Muscle of leg (tissue), 11 donors: ENCODE results near the gene ALOX15B. TPM values are rescaled to one million over a fixed set of nuclear protein-coding genes. Genes with fewer than 3 reads are reported as not detected.
A peak's percentile ranks its signal among the peaks of the same experiment; 100 is the strongest.

Experiments used
- DNase-seq: peaks from one replicate; pipeline ENCODE4 v3.0.0; 2013
- H3K27ac ChIP-seq: one replicate; pipeline ENCODE4 v1.5.1; 2013; ENCODE audit warnings: mild to moderate bottlenecking, low read length, control low read depth
- H3K27me3 ChIP-seq: one replicate; pipeline ENCODE4 v1.6.1; 2013; ENCODE audit warnings: low read length; ENCODE audit not compliant: control insufficient read depth, insufficient read depth
- H3K36me3 ChIP-seq: one replicate; pipeline ENCODE4 v1.6.1; 2013; ENCODE audit warnings: low read length; ENCODE audit not compliant: control insufficient read depth, insufficient read depth
- H3K4me1 ChIP-seq: one replicate; pipeline ENCODE4 v1.6.1; 2013; ENCODE audit warnings: low read length; ENCODE audit not compliant: control insufficient read depth, insufficient read depth
- H3K4me3 ChIP-seq: one replicate; pipeline ENCODE4 v1.5.1; 2013; ENCODE audit warnings: low read length, control low read depth
- H3K9me3 ChIP-seq: replicated peaks from 2 replicates; pipeline ENCODE4 v1.6.1; 2013; ENCODE audit warnings: low read depth, low read length; ENCODE audit not compliant: control insufficient read depth
- WGBS: methylation state at CpG from one replicate; pipeline ENCODE4 v1.1.5; 2013; ENCODE audit warnings: missing lambda C conversion rate; ENCODE audit not compliant: insufficient coverage; 5-methylcytosine and 5-hydroxymethylcytosine counted together
- polyA plus RNA-seq, 8 donors: library from polyadenylated mRNA; unstranded; fragments of 120-200 nt; gene quantifications; one replicate each; pipeline versions ENCODE4 v1.2.1 to v1.2.3, GENCODE V29; 2013; ENCODE audit warnings: inconsistent platforms in 1 of 8, low replicate concordance in 1 of 8; ENCODE audit not compliant: insufficient read length in 8 of 8, insufficient read depth in 1 of 8
- total RNA-seq: library from RNA; stranded (reverse); fragments of 120-200 nt; gene quantifications from one replicate; pipeline ENCODE4 v1.2.4, GENCODE V29; 2013

Gene ALOX15B
- total and polyA plus RNA-seq, 9 donors: 0.05 to 0.59 (median 0.31) TPM

GRCh38 chr17:8039611-8040168, 831 bp downstream of the ALOX15B start:
- Histone ChIP-seq H3K27me3 (peaks cover 30% of the 10 kb centered on the region), H3K27ac (no peak overlapping the region), H3K4me3 (no peak overlapping the region), H3K36me3 (no peaks in the 10 kb centered on the region), H3K4me1 (peaks cover 5% of the 10 kb centered on the region), H3K9me3 (no peaks in the 10 kb centered on the region)
- no peak for DNase-seq
- no CpG with 5 or more reads among the region's 11 CpGs for WGBS

GRCh38 chr17:8041249-8041928, 2.5 kb downstream of the ALOX15B start:
- H3K9me3 ChIP-seq: no peaks in the 10 kb centered on the region
- peaks cover 5% of the 10 kb centered on the region for H3K4me1 ChIP-seq
- no peak overlapping the region for H3K27ac ChIP-seq
- WGBS: 74% methylated on average over 4 of the region's 8 CpGs
- DNase-seq: peak; percentile 43
- no peak overlapping the region for H3K4me3 ChIP-seq
- H3K27me3 ChIP-seq: peaks cover 30% of the 10 kb centered on the region
- no peaks in the 10 kb centered on the region for H3K36me3 ChIP-seq

GRCh38 chr17:8041979-8042378, 3.1 kb downstream of the ALOX15B start:
- H3K36me3 ChIP-seq: no peaks in the 10 kb centered on the region
- DNase-seq: no peak
- H3K27me3 ChIP-seq: peaks cover 30% of the 10 kb centered on the region
- peaks cover 5% of the 10 kb centered on the region for H3K4me1 ChIP-seq
- no peak overlapping the region for H3K4me3 ChIP-seq
- H3K9me3 ChIP-seq: no peaks in the 10 kb centered on the region
- H3K27ac ChIP-seq: no peak overlapping the region

DNA sequence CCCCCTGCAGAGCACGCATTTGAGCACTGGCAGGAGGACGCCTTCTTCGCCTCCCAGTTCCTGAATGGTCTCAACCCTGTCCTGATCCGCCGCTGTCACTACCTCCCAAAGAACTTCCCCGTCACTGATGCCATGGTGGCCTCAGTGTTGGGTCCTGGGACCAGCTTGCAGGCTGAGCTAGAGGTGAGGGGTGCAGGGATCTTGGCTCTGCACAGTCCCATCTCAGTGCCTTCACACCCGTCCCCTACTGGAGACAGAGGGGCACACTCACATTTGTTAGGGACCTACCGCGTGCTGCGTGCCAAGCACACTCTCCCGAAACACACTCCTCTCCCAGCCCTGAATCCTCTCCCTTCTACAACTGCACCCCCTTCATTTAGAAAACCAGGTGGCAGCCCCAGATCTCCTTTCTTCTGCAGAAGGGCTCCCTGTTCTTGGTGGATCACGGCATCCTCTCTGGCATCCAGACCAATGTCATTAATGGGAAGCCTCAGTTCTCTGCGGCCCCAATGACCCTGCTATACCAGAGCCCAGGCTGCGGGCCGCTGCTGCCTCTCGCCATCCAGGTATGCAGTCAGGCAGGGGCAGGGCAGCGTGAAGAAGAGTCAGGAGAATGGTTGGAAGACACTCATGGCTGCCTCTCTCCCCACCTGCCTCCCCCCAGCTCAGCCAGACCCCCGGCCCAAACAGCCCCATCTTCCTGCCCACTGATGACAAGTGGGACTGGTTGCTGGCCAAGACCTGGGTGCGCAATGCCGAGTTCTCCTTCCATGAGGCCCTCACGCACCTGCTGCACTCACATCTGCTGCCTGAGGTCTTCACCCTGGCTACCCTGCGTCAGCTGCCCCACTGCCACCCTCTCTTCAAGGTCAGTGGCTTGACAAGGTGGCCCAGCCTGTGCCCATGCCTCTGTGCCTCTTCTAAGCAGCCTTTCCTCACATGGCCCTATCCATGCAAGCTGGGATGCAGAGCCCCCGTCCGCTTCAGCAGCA, 6.3 kb downstream of the ALOX15B start:
- no peaks in the 10 kb centered on the region for H3K9me3 ChIP-seq
- peaks cover 10% of the 10 kb centered on the region for H3K27me3 ChIP-seq
- H3K36me3 ChIP-seq: no peaks in the 10 kb centered on the region
- no peak overlapping the region for H3K4me3 ChIP-seq
- 70% methylated on average over 16 of the region's 24 CpGs for WGBS
- DNase-seq: no peak
- H3K4me1 ChIP-seq: no peaks in the 10 kb centered on the region
- H3K27ac ChIP-seq: no peak overlapping the region

GRCh38 chr17:8046306-8046928, 7.6 kb downstream of the ALOX15B start:
- Histone ChIP-seq H3K9me3 (no peaks in the 10 kb centered on the region), H3K27me3 (peaks cover 4% of the 10 kb centered on the region), H3K27ac (no peak overlapping the region), H3K4me3 (no peak overlapping the region), H3K4me1 (no peaks in the 10 kb centered on the region), H3K36me3 (no peaks in the 10 kb centered on the region)
- DNase-seq: no peak
- WGBS: 83% methylated on average over 4 of the region's 11 CpGs

DNA sequence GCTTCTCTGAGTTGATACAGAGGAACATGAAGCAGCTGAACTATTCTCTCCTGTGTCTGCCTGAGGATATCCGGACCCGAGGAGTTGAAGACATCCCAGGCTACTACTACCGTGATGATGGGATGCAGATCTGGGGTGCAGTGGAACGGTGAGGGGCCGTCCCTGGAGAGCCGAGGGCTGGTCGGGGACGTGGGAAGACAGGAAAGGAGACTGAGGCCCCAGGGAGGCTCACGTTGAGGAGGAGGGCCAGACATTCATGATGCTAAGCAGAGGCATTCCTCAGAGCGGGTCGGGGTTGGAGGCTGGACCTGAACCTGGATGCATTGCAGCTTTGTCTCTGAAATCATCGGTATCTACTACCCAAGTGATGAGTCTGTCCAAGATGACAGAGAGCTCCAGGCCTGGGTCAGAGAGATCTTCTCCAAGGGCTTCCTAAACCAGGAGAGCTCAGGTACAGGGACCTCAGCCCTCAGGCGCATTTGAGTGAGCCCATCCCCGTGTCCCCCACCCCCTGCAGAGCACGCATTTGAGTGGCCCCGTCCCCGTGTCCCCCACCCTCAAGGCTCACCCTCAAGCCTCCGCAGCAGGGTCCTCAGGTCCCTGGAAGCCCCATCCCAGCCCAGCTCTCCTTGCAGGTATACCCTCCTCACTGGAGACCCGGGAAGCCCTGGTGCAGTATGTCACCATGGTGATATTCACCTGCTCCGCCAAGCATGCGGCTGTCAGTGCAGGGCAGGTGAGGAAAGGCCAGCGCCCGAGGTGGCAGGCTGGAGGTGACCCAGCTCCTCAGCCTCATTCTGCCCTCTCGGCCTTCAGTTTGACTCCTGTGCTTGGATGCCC, 8.3 kb downstream of the ALOX15B start:
- Histone ChIP-seq H3K27me3 (peaks cover 4% of the 10 kb centered on the region), H3K36me3 (no peaks in the 10 kb centered on the region), H3K27ac (no peak overlapping the region), H3K9me3 (no peaks in the 10 kb centered on the region), H3K4me1 (no peaks in the 10 kb centered on the region), H3K4me3 (no peak overlapping the region)
- WGBS: 73% methylated on average over 18 of the region's 24 CpGs
- DNase-seq: no peak

DNA sequence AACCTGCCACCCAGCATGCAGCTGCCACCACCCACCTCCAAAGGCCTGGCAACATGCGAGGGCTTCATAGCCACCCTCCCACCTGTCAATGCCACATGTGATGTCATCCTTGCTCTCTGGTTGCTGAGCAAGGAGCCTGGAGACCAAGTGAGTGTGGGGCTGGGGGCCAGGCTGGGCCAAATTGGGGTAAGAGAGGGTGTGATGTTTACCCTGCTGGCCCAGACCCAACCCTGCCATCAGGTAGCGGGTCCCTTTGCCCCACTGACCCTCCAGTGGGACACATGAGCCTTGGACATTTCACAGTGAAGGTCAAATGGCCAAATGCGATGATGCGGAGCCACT, 8.9 kb downstream of the ALOX15B start:
- H3K4me3 ChIP-seq: no peak overlapping the region
- peaks cover 6% of the 10 kb centered on the region for H3K27me3 ChIP-seq
- H3K4me1 ChIP-seq: no peaks in the 10 kb centered on the region
- 85% methylated on average over 3 of the region's 4 CpGs for WGBS
- no peaks in the 10 kb centered on the region for H3K36me3 ChIP-seq
- DNase-seq: no peak
- H3K27ac ChIP-seq: no peak overlapping the region
- H3K9me3 ChIP-seq: no peaks in the 10 kb centered on the region

DNA sequence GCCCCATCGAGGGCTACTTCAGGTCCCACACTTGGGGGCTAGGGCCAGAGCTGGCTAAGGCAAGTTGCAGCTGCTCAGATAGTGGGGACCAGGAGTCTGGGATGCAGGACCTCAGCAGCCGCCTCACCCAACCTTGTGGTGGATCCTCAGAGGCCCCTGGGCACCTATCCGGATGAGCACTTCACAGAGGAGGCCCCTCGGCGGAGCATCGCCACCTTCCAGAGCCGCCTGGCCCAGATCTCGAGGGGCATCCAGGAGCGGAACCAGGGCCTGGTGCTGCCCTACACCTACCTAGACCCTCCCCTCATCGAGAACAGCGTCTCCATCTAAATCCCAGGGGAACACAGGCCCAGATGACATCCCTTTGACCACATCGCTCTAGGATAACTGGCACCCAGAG, 9.4 kb downstream of the ALOX15B start:
- WGBS: 84% methylated on average over 12 of the region's 12 CpGs
- Histone ChIP-seq H3K4me3 (no peak overlapping the region), H3K9me3 (no peaks in the 10 kb centered on the region), H3K36me3 (no peaks in the 10 kb centered on the region), H3K27ac (no peak overlapping the region), H3K27me3 (peaks cover 6% of the 10 kb centered on the region), H3K4me1 (no peaks in the 10 kb centered on the region)
- DNase-seq: no peak

GRCh38 chr17:8048736-8049135, 9.9 kb downstream of the ALOX15B start:
- no peak for DNase-seq
- H3K27ac ChIP-seq: no peak overlapping the region
- 79% methylated on average over 4 of the region's 8 CpGs for WGBS

More at GRCh38 chr17:8048736-8049135, 9.9 kb downstream of the ALOX15B start:
- Histone ChIP-seq H3K36me3 (no peaks in the 10 kb centered on the region), H3K4me1 (no peaks in the 10 kb centered on the region), H3K27me3 (peaks cover 6% of the 10 kb centered on the region), H3K4me3 (no peak overlapping the region), H3K9me3 (no peaks in the 10 kb centered on the region)
